ENCODE data around the gene PROX1. TPM values are rescaled to one million over a fixed set of nuclear protein-coding genes. Genes with fewer than 3 reads are reported as not detected.

Gene PROX1
- total RNA-seq, 2 experiments from 2014 or later = not detected

- intact Hi-C loops (cut with micrococcal nuclease; ENCODE audit: unreplicated experiment) = no loop called here
- no TSS peak for BruUV-seq (replicated peaks)
- DNase-seq (ENCODE audit: low spot score) = no peak
- Histone ChIP-seq H3K36me3 (ENCODE audit: insufficient read depth, low read length) (no peaks in the 10 kb centered on the region), H3K79me2 (ENCODE audit: insufficient read depth, low read depth, low read length) (no peaks in the 10 kb centered on the region), H3K27ac (ENCODE audit: low read depth, low read length, poor library complexity, severe bottlenecking) (no peak overlapping the region), H3K9me3 (ENCODE audit: low read length) (no peaks in the 10 kb centered on the region), H3K4me3 (ENCODE audit: low read depth, low read length, poor library complexity, severe bottlenecking) (no peak overlapping the region), H2AFZ (ENCODE audit: low read length) (no peak overlapping the region), H4K20me1 (ENCODE audit: insufficient read depth, low read length) (no peaks in the 10 kb centered on the region), H3K4me1 (ENCODE audit: insufficient read depth, low read length, poor library complexity, severe bottlenecking) (no peaks in the 10 kb centered on the region), H3K9me2 (ENCODE audit: insufficient read depth, low read length) (no peaks in the 10 kb centered on the region), H3K4me2 (ENCODE audit: low read length) (no peak overlapping the region)
- CTCF ChIA-PET (ENCODE audit: unreplicated experiment) = no interaction called here
- no peak for TF ChIP-seq EZH2phosphoT487 (IDR thresholded peaks at IDR 0.05; ENCODE audit: borderline replicate concordance, low read depth, low read length)
- TF ChIP-seq CTCF (conservative IDR thresholded peaks at IDR 0.05; ENCODE audit: low read length) = no peak
- POLR2A ChIA-PET = no interaction called here
These were observed 4.0 kb upstream of the PROX1 start for GRCh38 chr1:213983493-213984386.

- no peaks in the 10 kb centered on the region for H3K9me3 ChIP-seq (ENCODE audit: low read length)
- H3K4me1 ChIP-seq (ENCODE audit: insufficient read depth, low read length, poor library complexity, severe bottlenecking) = no peaks in the 10 kb centered on the region
- CTCF ChIA-PET (ENCODE audit: unreplicated experiment) = no interaction called here
- POLR2A ChIA-PET = no interaction called here
- intact Hi-C loops (cut with micrococcal nuclease; ENCODE audit: unreplicated experiment) = no loop called here
- no peak for DNase-seq (ENCODE audit: low spot score)
- H3K36me3 ChIP-seq (ENCODE audit: insufficient read depth, low read length) = no peaks in the 10 kb centered on the region
- no peak overlapping the region for H3K4me3 ChIP-seq (ENCODE audit: low read depth, low read length, poor library complexity, severe bottlenecking)
- H3K9me2 ChIP-seq (ENCODE audit: insufficient read depth, low read length) = no peaks in the 10 kb centered on the region
- H4K20me1 ChIP-seq (ENCODE audit: insufficient read depth, low read length) = no peaks in the 10 kb centered on the region
- H2AFZ ChIP-seq (ENCODE audit: low read length) = no peak overlapping the region
- no peaks in the 10 kb centered on the region for H3K79me2 ChIP-seq (ENCODE audit: insufficient read depth, low read depth, low read length)
- TF ChIP-seq EZH2phosphoT487 (IDR thresholded peaks at IDR 0.05; ENCODE audit: borderline replicate concordance, low read depth, low read length) = no peak
- TF ChIP-seq CTCF (conservative IDR thresholded peaks at IDR 0.05; ENCODE audit: low read length) = no peak
- H3K27ac ChIP-seq (ENCODE audit: low read depth, low read length, poor library complexity, severe bottlenecking) = no peak overlapping the region
- no peak overlapping the region for H3K4me2 ChIP-seq (ENCODE audit: low read length)
- no TSS peak for BruUV-seq (replicated peaks)
These were observed 3.2 kb upstream of the PROX1 start for GRCh38 chr1:213984387-213985208.

Measured in OCI-LY7 (cell line).